Measurements from ENCODE around the gene IL34.
A peak's percentile ranks its signal among the peaks of the same experiment; 100 is the strongest.

Gene IL34

DNA sequence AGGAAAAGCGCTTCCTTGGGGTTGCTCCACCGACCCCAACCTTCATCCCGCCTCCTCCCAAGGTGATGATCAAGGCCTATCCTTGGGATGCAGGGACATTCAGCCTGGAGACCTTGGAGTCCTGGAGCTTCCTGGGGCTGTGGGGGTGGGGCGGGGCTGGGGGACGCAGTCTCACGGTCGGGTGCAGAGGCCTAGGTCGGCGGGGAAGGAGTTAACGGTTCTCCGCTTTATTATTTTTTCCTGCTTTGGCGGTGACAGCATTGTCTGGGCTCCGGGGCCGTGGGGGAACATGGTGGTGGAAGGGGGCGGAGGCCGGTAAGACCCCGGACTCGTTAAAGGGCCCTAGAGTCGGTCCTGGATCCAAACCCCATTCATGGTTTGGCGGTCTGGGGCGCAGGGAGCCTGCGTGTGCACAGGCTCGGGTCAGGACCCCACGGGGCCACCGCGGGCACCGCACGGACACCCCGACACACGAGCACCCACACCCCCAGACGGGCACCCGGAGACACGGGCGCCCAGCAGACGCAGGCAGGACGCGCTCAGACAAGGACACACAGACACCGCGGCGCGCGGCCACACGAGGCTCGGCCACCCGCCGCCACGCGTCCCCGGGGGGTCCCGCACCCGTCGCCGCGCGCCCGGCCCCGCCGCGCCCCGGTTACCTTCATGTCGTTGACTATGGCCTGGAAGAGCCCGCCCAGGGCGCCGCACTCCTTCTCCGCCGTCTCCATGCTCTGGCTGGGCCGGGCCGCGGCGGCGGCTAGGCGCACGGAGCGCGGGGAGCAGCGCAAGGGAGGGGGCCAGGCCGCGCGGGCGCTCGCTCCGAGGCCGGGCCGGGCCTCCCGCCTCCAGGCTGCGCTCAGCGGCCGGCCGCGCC is 38.9 kb downstream of the IL34 start:
- H3K36me3 ChIP-seq (ENCODE audit: control insufficient read depth, insufficient read depth, low read length): no peaks in the 10 kb centered on the region
- WGBS (ENCODE audit: insufficient coverage, insufficient read length): no CpG with 5 or more reads among the region's 90 CpGs
- peak overlapping the region; percentile 47 for H3K4me3 ChIP-seq (ENCODE audit: low read length)
- H3K4me1 ChIP-seq (ENCODE audit: control insufficient read depth, insufficient read depth, low read length): peaks cover 7% of the 10 kb centered on the region
- H3K27ac ChIP-seq (ENCODE audit: low read length): no peak overlapping the region
- DNase-seq (ENCODE audit: low read depth, low spot score): no peak
- H3K27me3 ChIP-seq (ENCODE audit: control insufficient read depth, insufficient read depth, low read length): no peaks in the 10 kb centered on the region
- H3K9me3 ChIP-seq (ENCODE audit: control insufficient read depth, insufficient read depth, low read length): no peaks in the 10 kb centered on the region

DNA sequence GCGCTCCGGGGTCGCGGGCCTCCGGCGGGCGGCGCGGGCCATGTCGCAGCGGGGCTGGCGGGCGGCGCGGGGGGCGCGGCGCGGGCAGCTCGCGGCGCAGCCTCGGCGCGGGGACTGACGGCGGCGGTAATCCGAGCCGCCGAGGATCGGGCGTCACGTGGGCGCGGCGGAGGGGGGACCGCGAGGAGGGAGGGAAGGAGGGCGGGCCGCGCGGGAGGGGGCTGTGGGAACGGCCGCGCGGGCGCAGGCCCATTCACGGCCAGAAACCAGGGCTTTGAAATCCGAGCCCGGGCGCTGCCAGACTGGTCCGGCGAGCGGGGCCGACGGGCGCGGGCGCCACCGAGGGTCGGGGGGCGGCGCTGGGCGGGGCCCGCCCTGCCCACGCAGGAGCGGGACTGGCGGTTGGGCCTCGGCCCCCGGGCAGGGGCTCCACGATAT is 39.6 kb downstream of the IL34 start, which contains the start of gene MTSS2:
MTSS2 (minus strand) TSS at position 116 of the 438 bp plus-strand sequence. CDS start 262 bp downstream, outside the sequence.
- Histone ChIP-seq H3K4me1 (ENCODE audit: control insufficient read depth, insufficient read depth, low read length) (peaks cover 7% of the 10 kb centered on the region), H3K9me3 (ENCODE audit: control insufficient read depth, insufficient read depth, low read length) (no peaks in the 10 kb centered on the region), H3K27me3 (ENCODE audit: control insufficient read depth, insufficient read depth, low read length) (no peaks in the 10 kb centered on the region), H3K27ac (ENCODE audit: low read length) (no peak within 1 kb of the TSS), H3K36me3 (ENCODE audit: control insufficient read depth, insufficient read depth, low read length) (no peaks in the 10 kb centered on the region), H3K4me3 (ENCODE audit: low read length) (peak within 1 kb of the TSS; percentile 47)
- no peak for DNase-seq (ENCODE audit: low read depth, low spot score)
- WGBS (ENCODE audit: insufficient coverage, insufficient read length): no CpG with 5 or more reads among the region's 72 CpGs

DNA sequence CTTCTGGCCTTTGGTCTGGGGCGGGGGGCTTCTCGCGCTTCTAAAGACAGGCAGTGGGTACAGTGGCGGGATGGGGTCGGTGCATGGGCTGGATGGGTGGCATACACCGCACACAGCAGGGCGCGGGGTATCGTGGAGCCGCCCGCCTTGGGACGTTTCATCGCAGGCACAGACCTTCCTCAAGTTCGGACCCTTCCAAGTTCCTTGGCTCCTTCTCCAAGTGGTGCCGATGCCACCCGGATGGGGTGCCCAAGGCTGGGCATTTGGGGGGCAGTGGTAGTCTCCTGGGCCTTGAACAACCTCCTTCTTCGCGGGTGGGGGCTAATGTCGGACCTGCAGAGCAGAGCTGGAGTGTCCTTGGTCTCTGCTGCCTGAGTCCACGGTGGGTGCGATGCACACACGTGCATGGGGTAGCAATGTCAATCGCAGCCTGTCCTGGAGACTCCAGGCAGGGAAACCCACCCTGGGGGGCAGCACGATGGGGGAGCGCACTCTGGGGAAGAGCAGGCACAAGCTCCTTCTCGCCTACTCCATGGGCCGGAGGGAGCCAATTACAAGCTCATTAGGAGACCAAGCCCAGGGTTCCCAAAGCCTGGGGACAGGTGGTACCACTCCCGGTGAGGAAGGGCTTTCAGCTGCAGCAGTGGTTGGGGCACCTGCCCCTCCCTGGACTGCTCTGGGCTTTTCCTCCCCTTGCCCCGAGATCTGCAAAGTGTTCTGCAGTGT is 40.2 kb downstream of the IL34 start:
- Histone ChIP-seq H3K4me1 (ENCODE audit: control insufficient read depth, insufficient read depth, low read length) (peaks cover 7% of the 10 kb centered on the region), H3K36me3 (ENCODE audit: control insufficient read depth, insufficient read depth, low read length) (no peaks in the 10 kb centered on the region), H3K9me3 (ENCODE audit: control insufficient read depth, insufficient read depth, low read length) (no peaks in the 10 kb centered on the region), H3K4me3 (ENCODE audit: low read length) (peak overlapping the region; percentile 47; the same call in 1 of the 2 replicates), H3K27ac (ENCODE audit: low read length) (no peak overlapping the region), H3K27me3 (ENCODE audit: control insufficient read depth, insufficient read depth, low read length) (no peaks in the 10 kb centered on the region)
- DNase-seq (ENCODE audit: low read depth, low spot score): no peak
- no CpG with 5 or more reads among the region's 29 CpGs for WGBS (ENCODE audit: insufficient coverage, insufficient read length)

DNA sequence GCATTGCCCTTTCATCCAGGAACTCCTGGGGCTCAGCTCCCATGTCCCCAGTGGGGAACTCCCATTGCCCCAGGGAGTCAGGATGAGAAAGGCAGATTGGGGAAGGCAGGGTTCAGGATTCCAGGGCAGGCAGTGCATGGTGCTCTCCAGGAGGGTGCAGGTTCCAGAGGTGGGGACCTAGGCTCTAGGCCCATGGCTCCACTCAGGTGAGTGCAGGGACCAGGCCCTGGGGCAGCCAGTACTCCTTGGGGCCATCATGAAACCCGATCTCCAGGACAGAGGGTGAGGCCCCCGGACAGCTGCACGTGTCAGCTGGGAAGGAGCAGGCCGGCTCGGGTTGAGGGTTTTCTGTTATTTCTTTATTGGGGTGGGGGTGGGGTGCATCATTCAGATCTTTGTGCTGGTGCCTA is 40.7 kb downstream of the IL34 start:
- Histone ChIP-seq H3K27ac (ENCODE audit: low read length) (no peak overlapping the region), H3K4me1 (ENCODE audit: control insufficient read depth, insufficient read depth, low read length) (peaks cover 7% of the 10 kb centered on the region)

DNA sequence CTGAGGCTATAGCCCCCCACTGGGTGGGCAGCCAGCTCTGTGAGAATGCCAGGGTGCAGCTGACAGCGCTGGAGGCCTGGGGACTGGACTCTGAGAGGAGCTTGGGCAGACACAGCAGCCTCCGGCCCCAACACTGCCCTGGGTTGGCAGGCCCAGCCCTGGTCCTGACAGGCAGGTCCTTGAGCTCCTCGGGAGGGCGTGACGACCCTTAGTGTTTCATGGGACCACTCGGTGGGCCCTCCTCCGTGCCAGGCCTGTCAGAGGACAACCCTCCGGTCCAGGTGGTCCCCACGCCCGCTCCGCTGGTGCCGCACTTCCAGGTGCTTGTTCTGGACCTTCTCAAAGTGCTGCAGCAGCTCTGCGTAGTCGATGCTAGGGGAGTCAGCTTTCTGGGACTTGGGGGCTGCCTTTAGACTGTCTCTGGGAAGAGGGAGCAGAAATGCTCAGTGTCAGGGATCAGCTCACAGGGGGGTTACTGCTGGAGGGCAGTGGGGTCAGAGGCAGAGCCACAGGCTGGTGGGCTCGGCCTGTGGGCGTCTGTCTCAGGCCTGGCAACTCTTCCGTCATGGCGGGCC is 41.4 kb downstream of the IL34 start:
- Histone ChIP-seq H3K4me3 (ENCODE audit: low read length) (no peak overlapping the region), H3K27me3 (ENCODE audit: control insufficient read depth, insufficient read depth, low read length) (no peaks in the 10 kb centered on the region), H3K36me3 (ENCODE audit: control insufficient read depth, insufficient read depth, low read length) (no peaks in the 10 kb centered on the region), H3K9me3 (ENCODE audit: control insufficient read depth, insufficient read depth, low read length) (no peaks in the 10 kb centered on the region), H3K4me1 (ENCODE audit: control insufficient read depth, insufficient read depth, low read length) (peaks cover 7% of the 10 kb centered on the region), H3K27ac (ENCODE audit: low read length) (no peak overlapping the region)
- no CpG with 5 or more reads among the region's 18 CpGs for WGBS (ENCODE audit: insufficient coverage, insufficient read length)
- no peak for DNase-seq (ENCODE audit: low read depth, low spot score)

More for the DNA sequence above, 40.7 kb downstream of the IL34 start:
- DNase-seq (ENCODE audit: low read depth, low spot score): no peak
- no CpG with 5 or more reads among the region's 5 CpGs for WGBS (ENCODE audit: insufficient coverage, insufficient read length)
- Histone ChIP-seq H3K4me3 (ENCODE audit: low read length) (no peak overlapping the region), H3K9me3 (ENCODE audit: control insufficient read depth, insufficient read depth, low read length) (no peaks in the 10 kb centered on the region), H3K36me3 (ENCODE audit: control insufficient read depth, insufficient read depth, low read length) (no peaks in the 10 kb centered on the region), H3K27me3 (ENCODE audit: control insufficient read depth, insufficient read depth, low read length) (no peaks in the 10 kb centered on the region)

DNA sequence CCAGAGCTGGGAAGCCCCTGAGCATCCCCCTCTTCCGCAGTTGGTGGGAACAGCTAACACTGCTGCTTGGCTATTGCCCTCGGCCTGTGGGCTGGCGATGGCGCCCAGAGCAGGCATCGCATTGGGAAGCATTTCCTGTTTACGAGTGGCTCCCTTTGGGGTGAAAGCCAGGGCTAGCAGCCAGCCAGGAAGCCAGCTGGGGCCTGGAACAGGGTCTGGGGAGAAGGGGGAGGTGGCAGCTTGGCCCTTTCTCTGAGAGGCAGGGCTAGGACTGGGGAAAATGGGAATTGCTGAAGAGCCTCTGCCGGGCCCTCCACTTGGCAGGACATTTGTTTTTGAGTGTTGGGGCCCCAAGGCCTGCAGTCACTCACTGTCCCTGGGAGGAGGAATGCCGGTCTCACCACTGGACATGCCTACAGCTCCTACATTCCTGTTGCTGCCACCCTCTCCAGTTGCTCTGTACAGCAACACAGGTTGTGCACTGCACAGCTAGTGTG is 41.9 kb downstream of the IL34 start:
- Histone ChIP-seq H3K4me3 (ENCODE audit: low read length) (no peak overlapping the region), H3K36me3 (ENCODE audit: control insufficient read depth, insufficient read depth, low read length) (no peaks in the 10 kb centered on the region), H3K27ac (ENCODE audit: low read length) (no peak overlapping the region), H3K4me1 (ENCODE audit: control insufficient read depth, insufficient read depth, low read length) (peaks cover 8% of the 10 kb centered on the region), H3K9me3 (ENCODE audit: control insufficient read depth, insufficient read depth, low read length) (no peaks in the 10 kb centered on the region), H3K27me3 (ENCODE audit: control insufficient read depth, insufficient read depth, low read length) (no peaks in the 10 kb centered on the region)
- no peak for DNase-seq (ENCODE audit: low read depth, low spot score)
- WGBS (ENCODE audit: insufficient coverage, insufficient read length): no CpG with 5 or more reads among the region's 8 CpGs

DNA sequence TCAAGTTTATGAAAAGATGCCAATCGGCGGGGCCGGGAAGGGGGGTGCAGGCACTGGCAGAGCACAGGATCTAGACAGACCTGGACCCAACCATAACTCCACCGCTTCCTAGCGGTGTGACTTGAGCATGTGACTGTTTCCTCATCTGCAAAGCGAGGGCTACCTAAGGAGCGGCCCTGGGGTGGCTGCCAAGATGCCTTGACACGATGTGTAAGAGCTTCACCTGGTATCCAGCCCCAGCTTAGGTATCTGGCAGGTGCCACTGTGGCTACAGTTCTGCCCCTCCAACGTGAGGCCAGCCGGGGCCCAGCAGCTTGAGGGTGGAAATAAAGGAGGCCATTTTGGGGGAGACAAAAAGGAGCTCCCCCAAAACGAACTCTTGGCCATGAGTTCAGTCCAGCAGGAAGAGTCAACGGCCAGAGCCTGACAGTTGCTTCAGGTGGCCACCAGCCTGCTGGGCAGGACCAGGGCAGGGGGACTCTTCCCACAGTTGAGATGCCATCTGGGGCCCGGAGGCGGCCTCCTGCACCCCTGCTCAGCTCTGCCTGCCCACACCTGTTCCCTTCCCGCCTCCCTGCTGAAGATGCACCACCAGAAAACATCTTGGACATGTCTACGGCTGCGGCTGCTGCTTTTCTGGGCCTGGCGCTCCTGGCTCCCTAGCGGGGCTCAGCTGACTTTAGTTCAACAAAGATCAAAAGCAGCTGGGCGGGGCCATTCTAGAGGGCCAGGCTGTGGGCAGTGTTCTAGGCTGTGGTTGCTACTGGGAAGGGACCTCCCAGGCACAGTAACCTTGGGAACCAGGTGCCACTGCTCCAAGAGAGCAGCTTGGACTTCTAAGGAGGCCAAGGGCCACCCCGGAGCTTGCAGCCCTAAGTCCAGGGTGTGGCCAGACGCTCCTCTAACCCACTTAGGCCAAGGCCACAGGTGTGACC is 42.9 kb downstream of the IL34 start:
- no peak overlapping the region for H3K27ac ChIP-seq (ENCODE audit: low read length)
- peaks cover 16% of the 10 kb centered on the region for H3K4me1 ChIP-seq (ENCODE audit: control insufficient read depth, insufficient read depth, low read length)
- WGBS (ENCODE audit: insufficient coverage, insufficient read length): no CpG with 5 or more reads among the region's 22 CpGs
- DNase-seq (ENCODE audit: low read depth, low spot score): no peak
- H3K27me3 ChIP-seq (ENCODE audit: control insufficient read depth, insufficient read depth, low read length): no peaks in the 10 kb centered on the region
- H3K4me3 ChIP-seq (ENCODE audit: low read length): no peak overlapping the region
- no peaks in the 10 kb centered on the region for H3K36me3 ChIP-seq (ENCODE audit: control insufficient read depth, insufficient read depth, low read length)
- H3K9me3 ChIP-seq (ENCODE audit: control insufficient read depth, insufficient read depth, low read length): no peaks in the 10 kb centered on the region

DNA sequence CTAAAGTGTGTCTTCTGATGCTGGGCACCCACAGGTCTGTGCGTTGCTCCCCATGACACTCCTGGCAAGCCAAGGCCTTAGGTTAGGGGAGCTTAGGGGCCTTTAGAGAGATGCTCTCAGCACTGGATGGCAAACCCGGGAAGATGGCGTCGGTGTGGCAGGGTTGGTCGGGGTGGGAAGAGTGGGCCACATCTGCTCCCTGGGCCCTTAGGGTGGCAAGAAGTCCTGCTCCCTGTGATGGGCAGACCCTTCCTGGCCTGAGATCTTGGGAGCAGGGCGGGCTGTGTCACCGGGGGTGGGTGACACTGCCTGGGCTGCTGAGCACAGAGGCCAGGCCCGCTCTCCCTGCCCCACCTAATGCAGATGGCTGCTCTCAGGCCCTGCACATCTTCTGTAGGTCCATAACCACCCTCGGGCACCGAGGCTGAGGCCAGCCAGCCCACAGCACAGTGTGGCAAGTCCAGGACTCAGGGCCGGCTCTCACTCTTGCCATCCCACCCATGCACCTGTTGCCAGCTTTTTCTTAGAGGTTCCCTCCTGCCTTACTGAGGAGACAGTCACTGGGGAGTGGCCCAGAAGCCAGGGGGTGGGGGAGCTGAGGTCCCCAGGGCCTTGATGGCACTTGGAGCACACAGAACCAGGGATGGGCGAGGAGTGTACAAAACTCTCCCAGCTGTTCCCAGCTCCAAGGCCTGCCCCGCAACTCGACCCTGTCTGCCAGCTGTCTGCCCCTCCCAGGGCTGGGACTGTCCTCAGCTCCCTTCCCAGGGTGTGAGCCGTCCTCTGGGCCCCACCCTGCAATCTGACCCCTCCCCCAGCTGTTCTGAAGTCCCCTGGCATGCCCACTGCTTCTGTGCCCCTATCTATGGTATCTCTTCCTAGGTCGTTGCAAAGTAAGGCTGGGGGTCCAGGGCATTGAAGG is 43.9 kb downstream of the IL34 start:
- Histone ChIP-seq H3K9me3 (ENCODE audit: control insufficient read depth, insufficient read depth, low read length) (no peaks in the 10 kb centered on the region), H3K27me3 (ENCODE audit: control insufficient read depth, insufficient read depth, low read length) (no peaks in the 10 kb centered on the region), H3K27ac (ENCODE audit: low read length) (no peak overlapping the region), H3K4me3 (ENCODE audit: low read length) (no peak overlapping the region), H3K4me1 (ENCODE audit: control insufficient read depth, insufficient read depth, low read length) (peaks cover 20% of the 10 kb centered on the region), H3K36me3 (ENCODE audit: control insufficient read depth, insufficient read depth, low read length) (no peaks in the 10 kb centered on the region)
- DNase-seq (ENCODE audit: low read depth, low spot score): no peak
- no CpG with 5 or more reads among the region's 16 CpGs for WGBS (ENCODE audit: insufficient coverage, insufficient read length)

All from iPS DF 6.9 (cell line).